ENCODE measurements around the gene COL26A1.
"Not testable (repeated sequence)": the region's sequence is repeated elsewhere in the genome, so short reads cannot be mapped to it uniquely, and the experiment has no call there.

COL26A1 gene

GRCh38 chr7:101604331-101604933 lies 241.8 kb downstream of the COL26A1 start:
- DNase-seq, result no peak

- not testable (repeated sequence) for DNase-seq
Measured at GRCh38 chr7:101604934-101605332, 242.3 kb downstream of the COL26A1 start.

GRCh38 chr7:101605611-101606497 lies 243.2 kb downstream of the COL26A1 start:
- DNase-seq, result no peak

GRCh38 chr7:101606498-101606923 lies 243.8 kb downstream of the COL26A1 start:
- DNase-seq, result no peak

Data from OCI-M1 (cell line).